Ascending aorta (tissue), 2 donors: ENCODE measurements around the gene IFNK. TPM values are rescaled to one million over a fixed set of nuclear protein-coding genes. Genes with fewer than 3 reads are reported as not detected.

Source experiments
- DNase-seq, 2 donors: peaks; one replicate each; pipeline ENCODE4 v3.0.0-alpha.2; 2019; ENCODE audit warnings: low spot score in 2 of 2
- H3K27ac ChIP-seq, 2 donors: fragments of 200-600 bp; sonication (generic); one replicate each; pipeline ENCODE4 v1.5.1; 2016 to 2017; ENCODE audit warnings: mild to moderate bottlenecking in 1 of 2
- H3K27me3 ChIP-seq: fragments of 200-600 bp; sonication (generic); one replicate; pipeline ENCODE4 v1.5.1; 2017
- H3K36me3 ChIP-seq, 2 donors: fragments of 200-600 bp; sonication (generic); one replicate each; pipeline ENCODE4 v1.5.1; 2016
- H3K4me1 ChIP-seq, 2 donors: fragments of 200-600 bp; sonication (generic); one replicate each; pipeline ENCODE4 v1.5.1; 2016 to 2017; ENCODE audit warnings: mild to moderate bottlenecking in 1 of 2
- H3K4me3 ChIP-seq, 2 donors: fragments of 200-600 bp; sonication (generic); one replicate each; pipeline ENCODE4 v1.5.1; 2016 to 2017; ENCODE audit warnings: mild to moderate bottlenecking in 1 of 2
- H3K9me3 ChIP-seq, 2 donors: fragments of 200-600 bp; sonication (generic); one replicate each; pipeline ENCODE4 v1.5.1; 2016
- intact Hi-C: fragments of 100-400 bp; cut with DNase I; formaldehyde crosslinking; loops from one replicate; pipeline ENCODE4 v1.15.1; 2023
- total RNA-seq: library from RNA; depleted of rRNA; stranded (reverse); fragments of >200 nt; gene quantifications from one replicate; pipeline ENCODE4 v1.1.0, GENCODE V29; 2016
- TF ChIP-seq, protein P1 (sequence below), 3 experiments: fragments of 200-600 bp in 2 of 3; fragments of 450-650 bp in 1 of 3; sonication (generic) in 2 of 3; IDR thresholded peaks; one replicate each; pipeline ENCODE4 v1.5.1; 2016 to 2019; ENCODE audit warnings: antibody characterized with exemption in 3 of 3, mild to moderate bottlenecking in 1 of 3, moderate library complexity in 1 of 3

IFNK gene, protein sequence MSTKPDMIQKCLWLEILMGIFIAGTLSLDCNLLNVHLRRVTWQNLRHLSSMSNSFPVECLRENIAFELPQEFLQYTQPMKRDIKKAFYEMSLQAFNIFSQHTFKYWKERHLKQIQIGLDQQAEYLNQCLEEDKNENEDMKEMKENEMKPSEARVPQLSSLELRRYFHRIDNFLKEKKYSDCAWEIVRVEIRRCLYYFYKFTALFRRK
- total RNA-seq, result not detected

DNA sequence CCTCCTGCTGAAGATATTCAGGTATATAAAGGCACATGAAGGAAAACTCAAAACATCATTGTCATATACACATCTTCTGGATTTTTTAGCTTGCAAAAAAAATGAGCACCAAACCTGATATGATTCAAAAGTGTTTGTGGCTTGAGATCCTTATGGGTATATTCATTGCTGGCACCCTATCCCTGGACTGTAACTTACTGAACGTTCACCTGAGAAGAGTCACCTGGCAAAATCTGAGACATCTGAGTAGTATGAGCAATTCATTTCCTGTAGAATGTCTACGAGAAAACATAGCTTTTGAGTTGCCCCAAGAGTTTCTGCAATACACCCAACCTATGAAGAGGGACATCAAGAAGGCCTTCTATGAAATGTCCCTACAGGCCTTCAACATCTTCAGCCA, at the start of gene IFNK:
Gene IFNK, plus strand, starts transcription at position 55 of the 400 bp plus-strand sequence. Its CDS starts 47 bp downstream, at position 102.
- H3K4me1 ChIP-seq, result peaks cover 0 to 10% of the 10 kb centered on the region in 2 donors
- no peak within 1 kb of the TSS for H3K4me3 ChIP-seq
- no peak for DNase-seq
- H3K27ac ChIP-seq, result no peak within 1 kb of the TSS
- TF ChIP-seq, protein P1, sequence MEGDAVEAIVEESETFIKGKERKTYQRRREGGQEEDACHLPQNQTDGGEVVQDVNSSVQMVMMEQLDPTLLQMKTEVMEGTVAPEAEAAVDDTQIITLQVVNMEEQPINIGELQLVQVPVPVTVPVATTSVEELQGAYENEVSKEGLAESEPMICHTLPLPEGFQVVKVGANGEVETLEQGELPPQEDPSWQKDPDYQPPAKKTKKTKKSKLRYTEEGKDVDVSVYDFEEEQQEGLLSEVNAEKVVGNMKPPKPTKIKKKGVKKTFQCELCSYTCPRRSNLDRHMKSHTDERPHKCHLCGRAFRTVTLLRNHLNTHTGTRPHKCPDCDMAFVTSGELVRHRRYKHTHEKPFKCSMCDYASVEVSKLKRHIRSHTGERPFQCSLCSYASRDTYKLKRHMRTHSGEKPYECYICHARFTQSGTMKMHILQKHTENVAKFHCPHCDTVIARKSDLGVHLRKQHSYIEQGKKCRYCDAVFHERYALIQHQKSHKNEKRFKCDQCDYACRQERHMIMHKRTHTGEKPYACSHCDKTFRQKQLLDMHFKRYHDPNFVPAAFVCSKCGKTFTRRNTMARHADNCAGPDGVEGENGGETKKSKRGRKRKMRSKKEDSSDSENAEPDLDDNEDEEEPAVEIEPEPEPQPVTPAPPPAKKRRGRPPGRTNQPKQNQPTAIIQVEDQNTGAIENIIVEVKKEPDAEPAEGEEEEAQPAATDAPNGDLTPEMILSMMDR (IDR thresholded peaks at IDR 0.05), result no peak
- no peaks in the 10 kb centered on the region for H3K9me3 ChIP-seq
- intact Hi-C loops, result loop anchor here (10.0 kb wide), 1 partner anchor 329 kb away; no protein-coding TSS in a partner anchor
- H3K36me3 ChIP-seq, result no peaks in the 10 kb centered on the region
- H3K27me3 ChIP-seq, result no peaks in the 10 kb centered on the region

DNA sequence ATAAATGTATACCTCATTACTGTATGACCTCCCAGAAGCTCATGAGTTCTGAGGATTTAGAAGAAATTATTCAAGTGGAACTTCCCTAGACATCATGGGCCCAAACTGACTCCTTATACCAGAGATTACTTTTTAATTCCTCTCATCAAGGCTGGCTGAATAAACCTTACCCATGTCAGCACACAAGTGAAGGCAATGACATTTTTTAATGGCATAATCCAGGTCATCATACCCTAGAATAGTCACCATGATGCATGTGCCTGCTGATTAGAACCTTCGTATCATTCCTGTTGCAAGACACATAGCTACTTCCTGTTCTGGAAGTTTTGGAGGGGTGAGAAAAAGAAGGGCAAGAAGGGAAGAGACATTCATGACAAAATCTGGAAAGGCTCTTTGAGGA, 49.8 kb upstream of the IFNK start:
- intact Hi-C loops, result loop anchor here (5.0 kb wide), 2 partner anchors 53 to 73 kb away; partner anchors contain the start of gene MOB3B
- no peak for DNase-seq
- no peak overlapping the region for H3K27ac ChIP-seq
- H3K4me3 ChIP-seq, result no peak overlapping the region
- H3K4me1 ChIP-seq, result peaks cover 12 to 18% of the 10 kb centered on the region in 2 donors
- H3K27me3 ChIP-seq, result no peaks in the 10 kb centered on the region
- TF ChIP-seq, protein P1 (IDR thresholded peaks at IDR 0.05), result no peak
- H3K9me3 ChIP-seq, result no peaks in the 10 kb centered on the region
- no peaks in the 10 kb centered on the region for H3K36me3 ChIP-seq

DNA sequence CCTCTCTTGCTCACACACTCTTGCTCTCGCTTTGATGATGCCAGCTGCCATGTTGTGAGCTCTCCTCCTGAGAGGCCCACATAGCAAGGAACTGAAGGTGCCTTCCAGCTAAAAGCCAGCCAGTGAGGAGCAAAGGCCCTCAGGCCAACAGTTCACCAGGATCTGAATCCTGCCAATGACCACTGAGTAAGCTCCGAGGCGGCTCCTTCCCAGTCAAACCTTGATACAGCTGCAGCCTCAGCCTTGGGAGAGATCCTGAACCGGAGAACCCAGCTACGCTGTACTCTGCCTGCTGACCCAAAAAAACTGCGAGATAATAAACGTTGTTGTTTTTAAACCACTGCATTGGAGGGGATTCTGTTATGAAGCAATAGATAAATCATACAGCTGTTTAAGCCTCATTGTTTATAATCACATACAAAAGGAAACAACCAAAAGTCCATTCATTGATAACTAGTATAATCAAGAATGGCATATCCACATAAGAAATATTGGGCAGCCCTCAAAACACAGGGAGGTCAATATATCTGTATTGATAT, 49.0 kb upstream of the IFNK start:
- no peak for DNase-seq
- Histone ChIP-seq H3K27me3 (no peaks in the 10 kb centered on the region), H3K9me3 (no peaks in the 10 kb centered on the region), H3K36me3 (no peaks in the 10 kb centered on the region), H3K4me1 (peaks cover 12 to 18% of the 10 kb centered on the region in 2 donors), H3K27ac (no peak overlapping the region), H3K4me3 (no peak overlapping the region)
- TF ChIP-seq, protein P1 (IDR thresholded peaks at IDR 0.05), result no peak
- intact Hi-C loops, result no loop called here

DNA sequence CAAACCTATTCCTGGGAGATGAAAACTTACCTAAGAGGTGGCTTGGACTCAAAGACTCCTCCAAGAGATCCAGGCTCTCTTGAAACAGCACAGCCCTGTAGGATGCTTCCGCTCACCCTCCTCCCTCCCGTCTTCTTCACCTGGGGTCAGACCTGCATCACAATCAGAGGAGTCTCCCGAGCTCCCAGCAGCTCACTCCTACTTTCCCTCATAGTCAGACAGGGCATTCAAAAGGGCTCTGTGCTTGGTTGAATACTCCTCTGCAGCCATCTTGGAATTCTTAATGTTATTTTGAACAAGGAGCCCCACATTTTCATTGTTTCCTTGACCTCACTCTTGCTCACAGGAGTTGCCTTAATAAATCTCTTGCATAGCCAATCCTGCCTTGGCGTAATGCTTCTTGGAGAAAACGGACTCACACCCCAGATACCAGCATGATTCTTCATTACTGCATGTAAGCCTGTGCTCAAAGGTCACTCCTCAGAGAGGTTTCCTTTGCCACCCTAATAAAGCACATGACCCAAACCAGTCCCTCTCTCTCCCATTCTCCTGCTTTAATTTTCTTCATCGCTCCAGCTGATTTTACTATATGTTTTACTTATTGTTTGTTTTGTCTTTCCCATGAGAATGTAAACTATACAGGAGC, 47.1 kb upstream of the IFNK start:
- TF ChIP-seq, protein P1 (IDR thresholded peaks at IDR 0.05), result no peak
- DNase-seq, result no peak
- intact Hi-C loops, result no loop called here
- H3K4me3 ChIP-seq, result no peak overlapping the region
- H3K4me1 ChIP-seq, result peaks cover 9 to 14% of the 10 kb centered on the region in 2 donors
- no peaks in the 10 kb centered on the region for H3K9me3 ChIP-seq
- no peaks in the 10 kb centered on the region for H3K36me3 ChIP-seq
- H3K27ac ChIP-seq, result no peak overlapping the region
- no peaks in the 10 kb centered on the region for H3K27me3 ChIP-seq

DNA sequence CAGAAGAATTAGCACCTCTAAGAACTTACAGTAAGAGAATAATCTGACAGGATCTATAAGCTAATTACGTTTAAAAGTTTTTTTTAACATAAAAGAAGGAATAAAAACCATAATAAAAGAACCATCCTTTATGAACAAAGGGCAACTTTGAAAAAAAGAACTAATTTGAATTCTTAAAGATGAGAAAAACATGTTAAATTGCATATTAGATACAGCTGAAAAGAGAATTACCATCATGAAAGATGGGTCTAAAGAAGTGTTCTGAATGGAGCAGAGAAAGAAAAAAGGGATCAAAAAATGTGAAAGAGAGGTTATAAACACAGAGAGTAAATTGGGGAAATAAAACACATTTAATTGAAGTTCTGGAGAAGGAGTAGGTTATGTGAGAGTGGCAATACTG, 45.8 kb upstream of the IFNK start:
- Histone ChIP-seq H3K27ac (no peak overlapping the region), H3K36me3 (no peaks in the 10 kb centered on the region), H3K4me3 (no peak overlapping the region), H3K4me1 (peaks cover under 1 to 3% of the 10 kb centered on the region in 2 donors), H3K27me3 (no peaks in the 10 kb centered on the region), H3K9me3 (no peaks in the 10 kb centered on the region)
- TF ChIP-seq, protein P1 (IDR thresholded peaks at IDR 0.05), result no peak
- DNase-seq, result no peak
- intact Hi-C loops, result no loop called here
